Islet precursor cell (in vitro differentiated cells): Measurements from ENCODE around the gene B3GNT5.

Experiments used
- DNase-seq: peaks from one replicate; pipeline ENCODE4 v3.0.0-alpha.2; 2018

B3GNT5 gene

GRCh38 chr3:183266454-183266853 is 13.4 kb downstream of the B3GNT5 start:
- no peak for DNase-seq

- no peak for DNase-seq
Observed at GRCh38 chr3:183267140-183267539, 14.1 kb downstream of the B3GNT5 start.

GRCh38 chr3:183268366-183268765 is 15.3 kb downstream of the B3GNT5 start:
- no peak for DNase-seq

- DNase-seq: no peak
Observed at GRCh38 chr3:183269345-183269744, 16.3 kb downstream of the B3GNT5 start.

- DNase-seq: no peak
Observed at GRCh38 chr3:183270344-183270743, 17.3 kb downstream of the B3GNT5 start.

GRCh38 chr3:183272142-183272541 is 19.1 kb downstream of the B3GNT5 start:
- no peak for DNase-seq

- no peak for DNase-seq
Observed at GRCh38 chr3:183272791-183273190, 19.7 kb downstream of the B3GNT5 start.

- no peak for DNase-seq
Observed at GRCh38 chr3:183274609-183275008, 21.6 kb downstream of the B3GNT5 start.

- DNase-seq: no peak
Observed at GRCh38 chr3:183275418-183275817, 22.4 kb downstream of the B3GNT5 start.

GRCh38 chr3:183275937-183276336 is 22.9 kb downstream of the B3GNT5 start:
- no peak for DNase-seq

GRCh38 chr3:183277260-183277659 is 24.2 kb downstream of the B3GNT5 start:
- no peak for DNase-seq

GRCh38 chr3:183278479-183279088 is 25.5 kb downstream of the B3GNT5 start:
- no peak for DNase-seq

- DNase-seq: no peak
Observed at GRCh38 chr3:183279371-183279770, 26.3 kb downstream of the B3GNT5 start.

- DNase-seq: peak; percentile 60
Observed at GRCh38 chr3:183281126-183281797, 28.2 kb downstream of the B3GNT5 start.

- no peak for DNase-seq
Observed at GRCh38 chr3:183283886-183284285, 30.8 kb downstream of the B3GNT5 start.

GRCh38 chr3:183284570-183284969 is 31.5 kb downstream of the B3GNT5 start:
- no peak for DNase-seq

GRCh38 chr3:183285318-183285717 is 32.3 kb downstream of the B3GNT5 start:
- no peak for DNase-seq

GRCh38 chr3:183285828-183286457 is 32.9 kb downstream of the B3GNT5 start:
- DNase-seq: peak; percentile 90

- DNase-seq: no peak
Observed at GRCh38 chr3:183287301-183287971, 34.4 kb downstream of the B3GNT5 start.

GRCh38 chr3:183288117-183288516 is 35.1 kb downstream of the B3GNT5 start:
- DNase-seq: no peak

- DNase-seq: no peak
Observed at GRCh38 chr3:183290216-183290615, 37.2 kb downstream of the B3GNT5 start.

GRCh38 chr3:183291497-183292031 is 38.5 kb downstream of the B3GNT5 start:
- DNase-seq: no peak

GRCh38 chr3:183293966-183294365 is 40.9 kb downstream of the B3GNT5 start:
- no peak for DNase-seq

- no peak for DNase-seq
Observed at GRCh38 chr3:183295211-183295610, 42.2 kb downstream of the B3GNT5 start.
